Testis (tissue), 2 donors: Measurements from ENCODE around the gene EPB41L4A.

Experiments
- POLR2A ChIP-seq: fragments of 450-650 bp; IDR thresholded peaks from one replicate; pipeline ENCODE4 v1.6.1; 2017; ENCODE audit warnings: antibody characterized with exemption, mild to moderate bottlenecking, moderate library complexity
- TF ChIP-seq, protein P1 (sequence below), 3 experiments: fragments of 450-650 bp in 2 of 3; fragments of 200-600 bp in 1 of 3; sonication (generic) in 1 of 3; IDR thresholded peaks; one replicate each; pipeline ENCODE4 v1.5.1; 2016 to 2019; ENCODE audit warnings: antibody characterized with exemption in 3 of 3, mild to moderate bottlenecking in 2 of 3, moderate library complexity in 1 of 3

DNA sequence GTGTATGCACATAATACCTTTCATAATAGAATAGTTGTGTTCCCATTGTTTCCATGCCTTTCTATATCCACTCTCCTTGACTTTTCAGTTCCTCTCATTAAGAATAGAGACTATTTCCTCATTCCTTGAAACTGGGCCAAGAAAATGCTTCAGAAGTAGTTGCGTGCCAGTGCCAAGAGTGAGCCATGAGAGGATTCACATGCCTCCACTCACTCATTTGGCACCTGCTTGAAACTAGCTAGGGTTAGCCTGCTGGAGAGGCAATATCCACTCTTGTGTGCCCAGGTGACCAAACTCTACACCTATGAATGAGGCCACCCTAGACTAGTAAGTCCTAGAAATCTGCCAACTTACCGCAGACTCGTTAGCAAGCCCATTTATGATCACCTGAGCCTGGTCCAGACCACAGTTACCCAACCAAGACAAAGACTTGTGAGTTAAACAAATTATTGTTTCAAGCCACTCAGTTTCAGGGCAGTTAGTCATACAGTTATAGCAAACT, 276.3 kb downstream of the EPB41L4A start:
- TF ChIP-seq, protein P1, sequence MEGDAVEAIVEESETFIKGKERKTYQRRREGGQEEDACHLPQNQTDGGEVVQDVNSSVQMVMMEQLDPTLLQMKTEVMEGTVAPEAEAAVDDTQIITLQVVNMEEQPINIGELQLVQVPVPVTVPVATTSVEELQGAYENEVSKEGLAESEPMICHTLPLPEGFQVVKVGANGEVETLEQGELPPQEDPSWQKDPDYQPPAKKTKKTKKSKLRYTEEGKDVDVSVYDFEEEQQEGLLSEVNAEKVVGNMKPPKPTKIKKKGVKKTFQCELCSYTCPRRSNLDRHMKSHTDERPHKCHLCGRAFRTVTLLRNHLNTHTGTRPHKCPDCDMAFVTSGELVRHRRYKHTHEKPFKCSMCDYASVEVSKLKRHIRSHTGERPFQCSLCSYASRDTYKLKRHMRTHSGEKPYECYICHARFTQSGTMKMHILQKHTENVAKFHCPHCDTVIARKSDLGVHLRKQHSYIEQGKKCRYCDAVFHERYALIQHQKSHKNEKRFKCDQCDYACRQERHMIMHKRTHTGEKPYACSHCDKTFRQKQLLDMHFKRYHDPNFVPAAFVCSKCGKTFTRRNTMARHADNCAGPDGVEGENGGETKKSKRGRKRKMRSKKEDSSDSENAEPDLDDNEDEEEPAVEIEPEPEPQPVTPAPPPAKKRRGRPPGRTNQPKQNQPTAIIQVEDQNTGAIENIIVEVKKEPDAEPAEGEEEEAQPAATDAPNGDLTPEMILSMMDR (IDR thresholded peaks at IDR 0.05), result no peak
- TF ChIP-seq POLR2A, result no peak
